H1 (cell line): ENCODE results near the gene FTCDNL1. TPM values are rescaled to one million over a fixed set of nuclear protein-coding genes. Genes with fewer than 3 reads are reported as not detected.

ENCODE experiments used
- CTCF ChIA-PET: fragments of 300-600 bp; sonication (Branson Sonifier 250); formaldehyde crosslinking; loops from one replicate; lab custom pipeline; 2021; ENCODE audit not compliant: partially characterized antibody; lab: Charles Lee
- POLR2A ChIA-PET: fragments of 300-600 bp; sonication (Branson Sonifier 250); formaldehyde crosslinking; loops from one replicate; lab custom pipeline; 2021; ENCODE audit warnings: inconsistent platforms; ENCODE audit not compliant: partially characterized antibody; lab: Charles Lee
- DNase-seq, 2 experiments: peaks; one replicate each; pipeline versions ENCODE4 v3.0.0 to v3.0.0-alpha.2; 2010 to 2022; ENCODE audit warnings: low spot score in 2 of 2, low read depth in 1 of 2, mixed read lengths in 1 of 2
- FAIRE-seq: peaks from 2 replicates; lab custom pipeline; 2011; peaks lifted over from hg19 to GRCh38; lab: Jason Lieb, UNC
- H2AFZ ChIP-seq: 2 replicates; pipeline ENCODE4 v1.8.1; 2012; ENCODE audit warnings: low read length, inconsistent platforms
- H2AK5ac ChIP-seq: 2 replicates; pipeline ENCODE4 v1.6.1; 2013; ENCODE audit warnings: low read depth, low read length
- H2BK120ac ChIP-seq: replicated peaks from 2 replicates; pipeline ENCODE3; 2013; ENCODE audit warnings: low read depth, low read length, inconsistent platforms
- H2BK12ac ChIP-seq: 2 replicates; pipeline ENCODE4 v1.6.1; 2013; ENCODE audit warnings: low read depth, low read length
- H2BK15ac ChIP-seq: 2 replicates; pipeline ENCODE4 v1.6.1; 2013; ENCODE audit warnings: low read length
- H2BK20ac ChIP-seq: 2 replicates; pipeline ENCODE4 v1.6.1; 2013; ENCODE audit warnings: low read length
- H2BK5ac ChIP-seq: 2 replicates; pipeline ENCODE4 v1.6.1; 2013; ENCODE audit warnings: low read depth, low read length
- H3K14ac ChIP-seq: 2 replicates; pipeline ENCODE4 v1.6.1; 2013; ENCODE audit warnings: inconsistent platforms; ENCODE audit not compliant: insufficient read length
- H3K18ac ChIP-seq: 2 replicates; pipeline ENCODE4 v1.6.1; 2013; ENCODE audit warnings: low read length; ENCODE audit errors: extremely low read depth
- H3K23ac ChIP-seq: 2 replicates; pipeline ENCODE4 v1.6.1; 2013; ENCODE audit warnings: inconsistent platforms; ENCODE audit not compliant: insufficient read length
- H3K23me2 ChIP-seq: 2 replicates; pipeline ENCODE4 v1.6.1; 2013; ENCODE audit warnings: low read depth, low read length
- H3K27ac ChIP-seq: 2 replicates; pipeline ENCODE4 v1.6.1; 2011; ENCODE audit warnings: low read depth, low read length, inconsistent platforms
- H3K27me3 ChIP-seq, 4 experiments: replicated peaks in 1 of 4; 1 replicate in 1 of 4; 2 replicates in 3 of 4; pipeline versions ENCODE4 v1.6.1 to v1.8.1; 2011 to 2013; ENCODE audit warnings: low read length in 3 of 4, mild to moderate bottlenecking in 3 of 4, inconsistent platforms in 2 of 4, mixed read lengths in 2 of 4, moderate library complexity in 1 of 4; ENCODE audit not compliant: control insufficient read depth in 3 of 4, insufficient read depth in 3 of 4; ENCODE audit errors: extremely low read depth in 1 of 4
- H3K36me3 ChIP-seq, 4 experiments: 2 replicates each; pipeline versions ENCODE4 v1.6.1 to v1.8.1; 2011 to 2013; ENCODE audit warnings: mild to moderate bottlenecking in 4 of 4, low read length in 3 of 4, moderate library complexity in 2 of 4, control low read depth in 1 of 4, inconsistent platforms in 1 of 4; ENCODE audit not compliant: insufficient read depth in 4 of 4, control insufficient read depth in 2 of 4
- H3K4ac ChIP-seq: replicated peaks from 2 replicates; pipeline ENCODE3; 2013; ENCODE audit warnings: low read length, low read depth, mixed read lengths, inconsistent platforms; ENCODE audit not compliant: insufficient read length
- H3K4me1 ChIP-seq, 4 experiments: replicated peaks in 1 of 4; 1 replicate in 1 of 4; 2 replicates in 3 of 4; pipeline versions ENCODE4 v1.6.1 to v1.8.1; 2011 to 2013; ENCODE audit warnings: low read length in 3 of 4, inconsistent platforms in 2 of 4, mixed read lengths in 1 of 4; ENCODE audit not compliant: insufficient read depth in 4 of 4, control insufficient read depth in 3 of 4
- H3K4me2 ChIP-seq, 2 experiments: 2 replicates each; pipeline versions ENCODE4 v1.6.1 to v1.8.1; 2011 to 2013; ENCODE audit warnings: low read depth in 2 of 2, low read length in 2 of 2, control low read depth in 1 of 2, inconsistent platforms in 1 of 2, mild to moderate bottlenecking in 1 of 2; ENCODE audit not compliant: insufficient read depth in 1 of 2
- H3K4me3 ChIP-seq, 4 experiments: fragments of 200-600, 300-600 bp in 1 of 4; sonication (generic), shearing (Covaris generic), sonication (Bioruptor Twin) in 1 of 4; 2 replicates each; pipeline versions ENCODE4 v1.5.1 to v1.8.1; 2011 to 2016; ENCODE audit warnings: low read length in 4 of 4, low read depth in 3 of 4, control low read depth in 2 of 4, inconsistent platforms in 2 of 4, mild to moderate bottlenecking in 2 of 4, mixed read lengths in 1 of 4, moderate library complexity in 1 of 4; ENCODE audit not compliant: insufficient read depth in 2 of 4; ENCODE audit errors: extremely low read depth in 1 of 4
- H3K56ac ChIP-seq: replicated peaks from 2 replicates; pipeline ENCODE3; 2013; ENCODE audit warnings: low read depth, mild to moderate bottlenecking, mixed read lengths, low read length, inconsistent platforms; ENCODE audit not compliant: insufficient read length
- H3K79me1 ChIP-seq: 2 replicates; pipeline ENCODE4 v1.6.1; 2013; ENCODE audit warnings: low read depth, low read length, control low read depth
- H3K79me2 ChIP-seq, 2 experiments: 2 replicates each; pipeline versions ENCODE4 v1.6.1 to v1.8.1; 2012 to 2013; ENCODE audit warnings: low read length in 2 of 2, mild to moderate bottlenecking in 2 of 2, inconsistent platforms in 1 of 2; ENCODE audit not compliant: insufficient read depth in 2 of 2, control insufficient read depth in 1 of 2
- H3K9ac ChIP-seq, 4 experiments: replicated peaks in 1 of 4; 1 replicate in 1 of 4; 2 replicates in 3 of 4; pipeline versions ENCODE4 v1.6.1 to v1.8.1; 2011 to 2013; ENCODE audit warnings: low read depth in 3 of 4, low read length in 3 of 4, control low read depth in 2 of 4, mild to moderate bottlenecking in 2 of 4, moderate library complexity in 2 of 4, inconsistent platforms in 1 of 4; ENCODE audit errors: extremely low read depth in 1 of 4
- H3K9me3 ChIP-seq, 2 experiments: 2 replicates each; pipeline versions ENCODE4 v1.6.1 to v1.8.1; 2012 to 2013; ENCODE audit warnings: mild to moderate bottlenecking in 2 of 2, moderate library complexity in 2 of 2, control low read depth in 1 of 2, inconsistent platforms in 1 of 2, low read depth in 1 of 2, low read length in 1 of 2, mixed read lengths in 1 of 2; ENCODE audit not compliant: insufficient read depth in 2 of 2
- H4K20me1 ChIP-seq, 2 experiments: replicated peaks in 1 of 2; 2 replicates each; pipeline versions ENCODE3 to v1.8.1; 2011 to 2013; ENCODE audit warnings: inconsistent platforms in 2 of 2, low read length in 2 of 2, mild to moderate bottlenecking in 1 of 2; ENCODE audit not compliant: insufficient read depth in 2 of 2, control insufficient read depth in 1 of 2
- H4K5ac ChIP-seq: 2 replicates; pipeline ENCODE4 v1.6.1; 2013; ENCODE audit warnings: low read length, low read depth, mixed read lengths, inconsistent platforms; ENCODE audit not compliant: insufficient read length
- H4K8ac ChIP-seq: 2 replicates; pipeline ENCODE4 v1.8.0; 2013; ENCODE audit warnings: mild to moderate bottlenecking, moderate library complexity, low read length, inconsistent platforms; ENCODE audit not compliant: insufficient read depth; ENCODE audit errors: extremely low read depth
- H4K91ac ChIP-seq: replicated peaks from 2 replicates; pipeline ENCODE3; 2013; ENCODE audit warnings: low read length, mixed read lengths, inconsistent platforms; ENCODE audit not compliant: insufficient read length
- CBX5 ChIP-seq: fragments of 300-800, 300-1000 bp; sonication (generic); IDR thresholded peaks from 2 replicates; pipeline ENCODE4 v1.7.1; 2016; ENCODE audit warnings: antibody characterized with exemption, low read length, low read depth
- CREB1 ChIP-seq: IDR thresholded peaks from 2 replicates; pipeline ENCODE4 v1.6.1; 2012; ENCODE audit warnings: inconsistent platforms
- RXRA ChIP-seq: IDR thresholded peaks from 2 replicates; pipeline ENCODE4 v1.6.1; 2011; ENCODE audit warnings: low read depth, mild to moderate bottlenecking, low read length, moderate library complexity; ENCODE audit not compliant: insufficient read depth
- SP2 ChIP-seq: IDR thresholded peaks from 2 replicates; pipeline ENCODE4 v1.6.1; 2012; ENCODE audit warnings: mild to moderate bottlenecking, low read length, inconsistent platforms
- WGBS, 2 experiments: shearing (Covaris generic) in 1 of 2; methylation state at CpG; one replicate each; pipeline versions ENCODE4 v1.1.6 to v1.1.7; 2013 to 2015; ENCODE audit warnings: low lambda C conversion rate in 2 of 2, mixed read lengths in 2 of 2, inconsistent platforms in 1 of 2, low coverage in 1 of 2, missing lambda C conversion rate in 1 of 2; ENCODE audit not compliant: insufficient replicate concordance in 2 of 2, insufficient coverage in 1 of 2, insufficient read length in 1 of 2; ENCODE audit errors: extremely low coverage in 1 of 2, missing lambda C conversion rate in 1 of 2; 5-methylcytosine and 5-hydroxymethylcytosine counted together
- polyA plus RNA-seq, 7 experiments: library from polyadenylated mRNA; depleted of rRNA in 3 of 7; stranded (reverse) in 5 of 7; unstranded in 2 of 7; fragments of >200 nt in 5 of 7; fragments of 200-250 nt in 2 of 7; gene quantifications; 1 replicate in 5 of 7; 2 replicates in 1 of 7; 4 replicates in 1 of 7; pipeline versions ENCODE4 v1.2.1 to v1.2.3, GENCODE V29; 2011 to 2013; ENCODE audit warnings: missing spikeins in 2 of 7, mixed read lengths in 2 of 7
- total RNA-seq: library from RNA; stranded (reverse); fragmentation: NEBNext Ultra II Directional; extraction: Animal tissue kit (Norgen Biotek cat#: 25700); gene quantifications from 2 replicates; pipeline ENCODE4 v1.2.1, GENCODE V29; 2021

Gene FTCDNL1
- total and polyA plus RNA-seq, 2 of the 8 experiments (the other 6 are each of a cell fraction or from before 2014, with no cell fraction given): 0.41 to 0.97 TPM

DNA sequence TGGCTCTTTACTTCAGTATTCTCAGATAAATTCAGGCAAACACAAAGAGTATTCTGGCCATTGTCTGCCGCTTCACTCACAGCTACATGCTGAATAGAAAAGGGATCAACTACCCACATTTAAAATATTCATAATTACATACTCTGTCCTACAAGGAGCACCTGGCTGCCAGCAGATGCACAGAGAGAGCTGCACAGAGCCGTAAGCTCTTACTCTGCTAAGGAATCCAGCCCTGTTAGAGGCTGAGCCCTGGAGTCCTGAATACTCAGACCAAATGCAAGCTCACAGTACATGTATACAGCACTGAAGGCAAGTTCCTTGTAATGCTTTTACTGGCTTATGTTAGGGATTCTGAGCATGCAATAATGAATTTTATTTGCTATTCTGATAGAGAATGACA, 80.3 kb downstream of the FTCDNL1 start:
- Histone ChIP-seq H2BK5ac (no peak overlapping the region), H2BK12ac (no peak overlapping the region), H3K56ac (no peak overlapping the region), H3K27ac (no peak overlapping the region), H3K4ac (no peak overlapping the region), H3K4me2 (no peak overlapping the region)
- WGBS, 2 experiments: 93% methylated on average over 2 of the region's 2 CpGs; no CpG with 5 or more reads in 1 of the 2 experiments
- POLR2A ChIA-PET: no interaction called here
- TF ChIP-seq RXRA: no peak
- TF ChIP-seq SP2: no peak
- no peak for TF ChIP-seq CREB1
- TF ChIP-seq CBX5: no peak
- TF ChIP-seq, all 59 proteins: peak for 0
- H3K9ac ChIP-seq: no peak overlapping the region
- H2BK20ac ChIP-seq: no peak overlapping the region
- H3K79me2 ChIP-seq: no peaks in the 10 kb centered on the region
- H3K36me3 ChIP-seq: no peaks in the 10 kb centered on the region
- no peak overlapping the region for H4K8ac ChIP-seq
- no peaks in the 10 kb centered on the region for H3K9me3 ChIP-seq
- H2BK15ac ChIP-seq: no peak overlapping the region
- H4K5ac ChIP-seq: no peak overlapping the region
- no peaks in the 10 kb centered on the region for H3K79me1 ChIP-seq
- DNase-seq (no peak), FAIRE-seq (no peak)
- H2AFZ ChIP-seq: no peak overlapping the region
- H3K14ac ChIP-seq: no peak overlapping the region
- no peak overlapping the region for H2BK120ac ChIP-seq
- no peaks in the 10 kb centered on the region for H3K4me1 ChIP-seq
- no peak overlapping the region for H3K18ac ChIP-seq
- no peaks in the 10 kb centered on the region for H3K23me2 ChIP-seq
- no peak overlapping the region for H3K4me3 ChIP-seq
- H3K23ac ChIP-seq: no peak overlapping the region
- no peaks in the 10 kb centered on the region for H4K20me1 ChIP-seq
- CTCF ChIA-PET: interaction anchor here (3.0 kb wide), 1 partner anchor 30 kb away, joined by 11 read pairs; no protein-coding TSS in a partner anchor
- H2AK5ac ChIP-seq: no peak overlapping the region
- no peak overlapping the region for H4K91ac ChIP-seq
- no peaks in the 10 kb centered on the region for H3K27me3 ChIP-seq
